ENCODE results near the gene HIPK1.

HIPK1 gene

DNA sequence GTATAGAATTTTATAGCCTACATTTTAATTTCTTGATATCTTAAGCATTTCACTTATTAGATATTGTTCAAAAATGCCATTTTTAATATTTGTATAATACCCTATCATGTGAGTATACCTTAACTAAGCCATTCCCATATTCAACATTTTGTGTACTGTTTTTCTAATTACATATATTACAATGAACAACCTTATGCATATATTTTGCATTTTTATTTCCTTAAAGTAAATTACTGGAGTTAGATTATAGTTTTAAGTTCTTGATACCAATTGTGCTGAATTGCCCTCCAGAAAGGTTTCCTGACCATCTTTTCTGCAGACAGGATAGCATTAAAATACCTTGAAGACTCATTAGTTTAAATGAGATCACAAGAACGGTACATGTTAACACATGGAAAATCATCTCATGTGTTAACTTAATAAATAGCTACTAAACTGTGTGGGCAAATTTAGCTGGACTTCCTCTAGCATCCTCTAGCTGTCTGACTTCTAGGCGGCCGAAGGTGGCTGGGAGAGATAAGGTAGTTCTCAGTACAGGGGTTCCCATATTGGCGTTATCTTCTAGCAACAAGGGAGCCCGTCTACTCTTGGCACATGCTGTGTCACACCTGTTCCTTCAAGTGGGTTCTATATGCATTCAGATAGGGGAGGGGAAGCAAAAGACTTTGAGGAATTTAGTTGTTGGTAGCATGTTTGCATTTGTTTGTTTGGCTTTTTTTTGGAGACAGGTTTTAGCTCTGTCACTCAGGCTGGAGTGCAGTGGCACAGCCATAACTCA is 15.0 kb upstream of the HIPK1 start:
- DNase-seq: no peak

DNA sequence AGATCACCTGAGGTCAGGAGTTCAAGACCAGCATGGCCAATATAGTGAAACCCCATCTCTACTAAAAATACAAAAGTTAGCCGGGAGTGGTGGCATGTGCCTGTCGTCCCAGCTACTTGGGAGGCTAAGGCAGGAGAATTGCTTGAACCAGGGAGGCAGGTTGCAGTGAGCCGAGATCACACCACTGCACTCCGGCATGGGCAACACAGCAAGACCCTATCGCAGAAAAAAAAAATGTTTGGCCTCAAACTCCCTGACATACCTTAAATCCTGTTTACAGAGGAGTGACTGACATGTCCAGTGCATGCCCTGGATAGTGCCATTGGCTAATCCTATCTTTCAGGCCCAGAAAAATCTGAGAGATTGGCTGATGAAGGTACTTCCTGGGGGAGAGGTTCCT is 12.2 kb upstream of the HIPK1 start:
- DNase-seq: no peak

DNA sequence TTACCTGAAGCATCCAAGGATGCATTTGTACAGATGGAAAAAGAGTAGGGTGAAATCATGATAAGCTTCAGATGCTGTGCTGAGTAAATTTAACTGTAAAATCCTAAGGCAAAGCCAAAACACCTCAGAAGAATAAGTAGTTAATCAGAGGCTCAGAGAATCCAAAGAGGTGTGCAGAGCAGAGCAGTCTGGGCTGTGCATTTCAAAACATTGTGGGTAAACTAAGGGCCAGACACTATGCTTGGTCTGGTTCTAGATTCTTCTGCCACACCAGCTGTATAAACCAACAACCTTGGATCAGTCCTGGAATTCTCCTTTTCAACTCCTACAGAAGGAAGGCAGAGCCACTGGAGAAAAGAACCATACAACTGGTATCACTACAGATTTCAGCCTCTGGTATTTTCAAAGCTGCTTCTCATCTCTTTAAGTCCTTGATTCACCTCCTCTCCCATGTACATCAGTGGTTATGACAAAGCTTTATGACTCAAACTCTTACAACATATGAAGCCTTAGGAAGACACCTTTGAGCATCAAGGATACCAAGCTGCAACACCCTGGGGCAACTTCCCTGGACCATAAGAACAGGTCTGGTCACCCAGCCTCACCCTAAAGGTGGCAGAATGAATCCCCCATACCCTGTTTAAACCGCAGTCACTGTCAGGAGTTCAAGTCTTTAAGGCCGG is 11.6 kb upstream of the HIPK1 start:
- no peak for DNase-seq

DNA sequence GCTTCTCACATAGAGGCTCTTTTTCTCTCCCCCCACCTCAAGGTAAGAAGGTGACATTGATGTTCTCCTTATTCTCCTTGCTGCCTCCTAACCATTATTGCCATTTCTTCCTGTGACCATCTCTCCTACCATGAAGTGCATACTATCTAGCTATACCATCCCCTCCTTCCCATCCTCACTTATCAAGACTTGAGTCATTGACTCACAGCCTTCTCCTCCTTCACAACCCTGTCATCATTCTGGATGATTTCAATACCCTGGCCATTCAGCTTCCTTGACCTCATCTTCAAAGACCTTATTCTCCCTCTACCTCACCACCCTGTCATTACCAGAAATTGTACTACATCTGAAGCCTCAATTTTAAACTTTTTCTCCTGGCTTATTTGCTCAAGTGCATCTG is 10.9 kb upstream of the HIPK1 start:
- no peak for DNase-seq

DNA sequence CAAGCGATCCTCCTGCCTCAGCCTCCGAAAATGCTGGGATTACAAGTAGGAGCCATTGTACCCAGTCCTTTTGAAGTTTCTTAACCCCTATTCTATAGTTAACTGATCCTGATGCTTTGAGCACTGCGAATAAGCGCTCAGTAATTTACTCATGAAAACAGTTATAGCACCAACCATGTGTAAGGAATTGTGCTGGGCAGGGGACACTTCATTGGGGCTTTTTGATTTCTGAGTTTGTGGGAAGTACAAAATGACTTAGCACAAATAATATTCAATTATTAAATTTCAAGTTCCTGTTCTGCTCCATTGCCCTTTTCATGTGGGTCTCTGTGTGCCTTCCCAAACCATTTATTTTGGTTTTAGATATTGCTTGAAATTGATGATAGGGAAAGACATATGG is 6.2 kb upstream of the HIPK1 start:
- no peak for DNase-seq

DNA sequence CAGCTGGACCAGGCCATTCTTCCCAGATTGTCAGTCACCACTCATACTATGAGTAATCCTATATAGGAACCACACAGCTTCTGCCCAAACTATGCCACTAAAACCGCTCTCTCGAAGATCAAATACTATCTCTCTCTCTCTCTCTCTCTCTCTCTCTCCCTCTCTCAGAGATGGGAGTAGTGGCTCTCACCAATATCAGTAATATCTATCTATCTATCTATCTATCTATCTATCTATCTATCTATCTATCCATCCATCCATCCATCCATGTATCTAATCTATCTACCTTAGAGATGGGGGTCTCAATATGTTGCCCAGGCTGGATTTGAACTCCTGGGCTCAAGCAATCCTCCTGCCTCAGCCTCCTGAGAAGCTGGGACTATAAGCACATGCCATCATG is 4.7 kb upstream of the HIPK1 start:
- no peak for DNase-seq

DNA sequence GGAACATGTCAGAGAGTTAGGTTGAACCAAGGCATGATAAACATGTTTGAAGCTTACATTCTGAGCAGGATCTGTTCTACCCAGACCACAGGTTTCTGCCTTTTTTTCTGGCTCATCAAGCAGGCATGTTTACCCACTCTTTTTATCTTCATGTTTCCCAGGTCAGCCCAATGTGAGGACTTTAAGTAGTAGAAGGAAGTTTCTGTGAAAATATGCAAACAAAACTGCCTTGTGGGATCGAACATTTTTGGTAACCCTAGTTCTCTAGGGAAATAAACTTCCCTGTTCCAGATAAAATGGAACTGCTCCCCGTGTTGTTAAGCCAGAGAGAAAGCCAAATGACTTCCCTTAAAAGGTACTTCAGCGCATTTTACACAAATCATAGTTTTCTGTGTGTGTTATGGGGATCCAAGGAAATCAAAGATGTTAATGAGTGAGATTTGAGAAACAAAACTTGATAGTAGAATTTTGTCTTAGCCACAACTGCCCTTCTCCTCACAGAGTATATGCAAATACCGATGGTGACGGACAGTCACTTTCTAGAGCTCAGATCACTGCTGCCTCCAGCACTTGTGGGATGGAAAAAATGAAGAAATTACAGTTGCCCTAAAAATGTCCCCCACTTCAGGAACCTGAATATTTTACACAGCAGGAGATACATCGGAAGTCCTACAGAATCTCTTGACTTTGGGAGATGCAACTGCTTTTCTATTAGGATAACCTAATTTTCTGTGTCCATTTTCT is 765 bp upstream of the HIPK1 start:
- DNase-seq: no peak

DNA sequence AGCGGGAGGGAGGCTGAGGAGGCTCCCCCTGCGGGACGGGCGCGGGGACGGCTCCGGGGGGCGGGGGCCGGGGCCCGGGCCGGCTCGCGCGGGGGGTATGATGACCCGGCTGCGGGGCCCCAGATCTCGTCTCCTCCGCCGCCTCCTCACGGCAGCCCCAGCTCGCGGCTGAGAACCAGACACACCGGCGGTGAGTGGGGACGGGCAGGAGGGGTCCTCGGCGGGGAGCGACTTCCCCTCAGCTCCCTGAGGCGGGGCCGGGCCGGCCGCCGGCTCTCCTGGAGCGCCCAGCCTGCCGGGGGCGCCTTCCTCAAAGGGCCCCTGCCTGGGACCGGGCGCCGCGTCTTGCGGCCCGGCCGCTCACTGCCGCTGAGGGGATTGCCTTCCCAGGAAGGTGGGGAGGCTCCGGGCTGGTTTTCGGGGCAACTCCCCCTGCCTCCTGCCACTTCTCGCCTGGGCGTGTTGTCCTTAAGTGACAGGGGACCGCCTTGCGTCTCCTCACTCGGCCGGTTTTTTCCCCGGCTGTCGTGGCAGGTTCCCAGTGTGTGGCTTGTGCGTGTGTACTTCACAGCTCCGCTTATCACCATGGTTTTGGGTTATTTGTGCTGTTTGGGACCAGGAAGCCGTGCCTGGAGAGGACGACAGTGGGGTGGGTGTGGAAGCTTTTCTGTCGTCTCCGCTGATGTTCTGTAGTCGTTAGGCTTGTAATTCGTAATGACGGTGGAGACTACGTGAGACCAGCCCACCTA is 800 bp downstream of the HIPK1 start:
- peak; percentile 70 for DNase-seq

DNA sequence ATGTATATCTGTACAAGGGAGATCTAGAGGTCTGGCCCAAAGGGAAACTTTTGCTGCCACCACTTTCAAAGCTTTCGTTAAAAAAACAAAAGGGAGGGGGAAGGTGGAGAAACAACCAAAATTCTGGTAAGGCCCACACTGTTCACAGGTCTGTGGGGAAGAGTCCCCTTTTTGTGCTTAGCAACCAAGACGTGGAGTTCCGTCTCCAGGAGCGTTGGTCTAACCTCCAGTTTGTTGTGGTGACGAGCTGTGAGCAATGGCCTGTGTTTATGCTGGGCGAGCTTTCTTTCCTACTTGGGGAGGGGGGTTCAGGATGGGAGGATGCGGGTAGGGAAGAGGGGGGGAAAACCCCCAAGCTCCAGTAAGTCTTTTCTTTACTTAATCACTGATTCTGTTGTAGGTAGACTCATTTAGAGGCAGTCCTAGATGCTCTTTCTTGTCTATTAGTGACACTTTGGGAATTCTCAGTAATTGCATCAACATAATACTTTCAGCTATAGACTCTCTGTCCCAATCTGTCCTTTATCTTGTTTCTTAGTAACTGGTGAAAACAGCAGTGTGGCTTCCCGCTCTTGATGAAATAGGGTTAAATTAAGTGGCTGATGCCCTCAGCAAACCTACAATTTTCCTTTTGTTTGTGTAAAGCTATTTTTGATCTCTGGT is 1.5 kb downstream of the HIPK1 start:
- DNase-seq: peak; percentile 75

DNA sequence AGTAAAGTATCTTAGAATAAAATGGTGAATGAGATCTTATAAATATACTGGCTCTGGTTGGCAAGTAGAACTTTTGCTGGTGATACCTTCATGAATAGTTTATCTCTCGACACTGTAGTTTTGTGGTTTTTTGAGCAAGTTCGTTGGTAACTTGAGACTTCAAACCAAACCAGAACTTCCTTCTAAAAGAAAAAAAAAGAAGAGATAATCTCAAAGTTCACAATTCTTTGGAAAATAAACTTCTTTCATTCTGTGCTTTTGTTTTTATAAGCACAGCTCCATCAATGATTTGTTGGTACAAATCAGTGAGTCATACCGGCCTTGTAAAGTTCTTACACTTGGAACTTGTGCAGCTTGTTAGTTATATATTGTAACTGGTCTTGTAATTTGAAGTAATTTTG is 2.3 kb downstream of the HIPK1 start:
- DNase-seq: no peak

DNA sequence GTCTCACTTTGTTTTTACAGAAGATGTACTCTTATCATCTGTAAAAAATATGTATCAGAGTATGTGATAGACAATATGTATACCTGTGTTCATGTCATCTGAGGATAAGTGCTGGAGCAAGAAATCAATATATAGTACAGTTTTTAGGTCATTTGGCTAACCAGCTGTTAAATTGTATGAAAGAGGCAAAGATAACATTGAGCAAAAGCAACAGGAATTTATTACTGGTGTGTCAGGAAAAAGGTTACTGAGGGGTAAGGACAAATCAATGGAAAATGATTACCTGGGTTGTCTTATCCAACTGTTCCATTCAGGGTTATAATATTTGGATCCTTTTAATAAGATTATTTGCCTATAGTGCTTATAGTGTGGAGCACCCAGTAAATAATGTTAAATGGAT is 4.9 kb downstream of the HIPK1 start:
- no peak for DNase-seq

DNA sequence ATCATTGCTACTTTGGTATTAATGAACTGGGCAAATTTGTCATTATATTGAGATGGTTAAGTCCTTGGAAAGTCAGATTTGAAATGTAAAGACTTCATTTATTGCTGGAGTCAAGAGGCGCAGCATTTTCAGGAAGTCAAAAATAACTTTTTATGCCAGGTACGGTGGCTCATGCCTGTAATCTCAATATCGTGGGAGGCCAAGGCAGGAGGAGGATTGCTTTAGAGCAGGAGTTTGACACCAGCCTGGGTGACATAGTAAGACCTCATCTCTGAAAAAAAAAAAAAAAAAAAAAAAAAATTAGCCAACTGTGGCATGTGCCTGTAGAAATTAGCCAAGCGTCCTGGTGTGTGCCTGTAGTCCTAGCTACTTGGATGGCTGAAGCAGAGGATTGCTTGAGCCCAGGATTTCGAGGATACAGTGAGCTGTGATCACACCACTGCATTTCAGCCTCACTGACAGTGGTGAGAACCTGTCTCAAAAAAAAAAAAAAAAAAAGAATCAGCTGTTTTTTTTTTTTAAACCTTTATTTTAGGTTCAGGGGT is 5.5 kb downstream of the HIPK1 start:
- no peak for DNase-seq

DNA sequence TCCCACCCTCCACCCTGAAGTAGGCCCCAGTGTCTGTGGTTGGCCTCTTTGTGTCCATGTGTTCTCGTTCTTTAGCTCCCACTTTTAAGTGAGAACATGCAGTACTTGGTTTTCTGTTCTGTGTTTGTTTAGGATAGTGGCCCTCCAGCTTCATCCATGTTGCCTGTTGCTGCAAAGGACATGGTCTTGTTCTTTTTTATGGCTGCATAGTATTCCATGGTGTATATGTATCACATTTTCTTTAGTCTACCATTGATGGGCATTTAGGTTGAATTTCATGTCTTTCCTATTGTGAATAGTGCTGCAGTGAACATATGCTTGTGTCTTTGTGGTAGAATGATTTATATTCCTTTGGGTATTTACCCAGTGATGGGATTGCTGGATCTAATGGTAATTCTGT is 6.1 kb downstream of the HIPK1 start:
- no peak for DNase-seq

DNA sequence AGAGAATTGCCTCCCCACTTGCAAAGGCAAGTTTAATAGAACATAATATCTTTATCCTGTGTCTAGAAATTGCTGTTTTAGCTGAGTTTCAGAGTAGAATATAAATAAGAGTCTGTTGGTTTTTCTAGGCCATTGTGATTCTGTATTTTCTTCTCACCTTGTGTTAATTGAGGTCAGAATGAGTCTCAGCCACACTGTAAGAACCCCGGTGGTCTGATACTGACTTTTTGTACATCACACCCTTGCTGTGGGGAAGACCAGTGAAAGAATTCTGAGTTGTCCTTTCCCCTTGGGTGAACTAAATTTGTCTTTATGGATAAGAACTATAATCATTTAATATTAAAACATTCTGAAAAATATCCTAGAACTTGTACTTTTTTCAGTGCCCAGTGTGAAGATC is 6.8 kb downstream of the HIPK1 start:
- no peak for DNase-seq

DNA sequence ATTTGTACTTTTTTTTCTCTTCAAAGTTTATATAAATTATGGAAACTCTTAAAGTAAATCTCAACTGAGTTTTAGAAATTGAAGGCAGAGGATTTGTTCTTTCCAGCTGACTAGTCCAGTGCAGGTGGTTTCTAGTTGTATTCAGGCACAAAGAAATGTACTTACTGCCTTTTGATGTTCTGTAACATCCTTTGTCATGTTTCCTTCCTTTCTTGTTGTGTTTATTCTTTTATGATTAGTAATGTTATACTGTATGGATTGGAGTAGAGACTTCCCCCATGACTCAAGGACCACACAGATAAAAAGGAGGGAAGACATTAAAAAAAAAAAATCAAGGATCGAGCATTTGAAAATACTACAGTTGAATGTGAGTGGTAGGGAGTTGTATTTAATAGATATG is 8.0 kb downstream of the HIPK1 start:
- DNase-seq: no peak

DNA sequence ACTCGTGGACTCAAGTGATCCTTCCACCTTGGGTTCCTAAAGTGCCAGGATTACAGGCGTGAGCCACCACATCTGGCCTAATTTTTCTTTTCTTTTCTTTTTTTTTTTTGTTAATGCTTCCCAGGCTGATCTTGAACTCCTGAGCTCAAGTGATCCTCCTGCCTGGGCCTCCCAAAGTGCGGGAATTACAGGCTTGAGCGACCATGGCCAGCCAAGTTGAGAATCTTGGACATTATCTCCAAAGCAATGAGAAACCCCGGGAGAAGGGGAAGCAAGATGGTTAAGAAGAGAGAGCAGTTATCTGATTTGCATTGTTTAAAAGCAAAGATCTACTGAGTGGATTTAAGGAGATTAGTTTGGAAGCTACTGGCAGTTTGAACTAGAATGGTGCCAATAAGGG is 9.1 kb downstream of the HIPK1 start:
- no peak for DNase-seq

DNA sequence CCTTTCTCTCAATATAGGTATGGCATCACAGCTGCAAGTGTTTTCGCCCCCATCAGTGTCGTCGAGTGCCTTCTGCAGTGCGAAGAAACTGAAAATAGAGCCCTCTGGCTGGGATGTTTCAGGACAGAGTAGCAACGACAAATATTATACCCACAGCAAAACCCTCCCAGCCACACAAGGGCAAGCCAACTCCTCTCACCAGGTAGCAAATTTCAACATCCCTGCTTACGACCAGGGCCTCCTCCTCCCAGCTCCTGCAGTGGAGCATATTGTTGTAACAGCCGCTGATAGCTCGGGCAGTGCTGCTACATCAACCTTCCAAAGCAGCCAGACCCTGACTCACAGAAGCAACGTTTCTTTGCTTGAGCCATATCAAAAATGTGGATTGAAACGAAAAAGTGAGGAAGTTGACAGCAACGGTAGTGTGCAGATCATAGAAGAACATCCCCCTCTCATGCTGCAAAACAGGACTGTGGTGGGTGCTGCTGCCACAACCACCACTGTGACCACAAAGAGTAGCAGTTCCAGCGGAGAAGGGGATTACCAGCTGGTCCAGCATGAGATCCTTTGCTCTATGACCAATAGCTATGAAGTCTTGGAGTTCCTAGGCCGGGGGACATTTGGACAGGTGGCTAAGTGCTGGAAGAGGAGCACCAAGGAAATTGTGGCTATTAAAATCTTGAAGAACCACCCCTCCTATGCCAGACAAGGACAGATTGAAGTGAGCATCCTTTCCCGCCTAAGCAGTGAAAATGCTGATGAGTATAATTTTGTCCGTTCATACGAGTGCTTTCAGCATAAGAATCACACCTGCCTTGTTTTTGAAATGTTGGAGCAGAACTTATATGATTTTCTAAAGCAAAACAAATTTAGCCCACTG is 11.5 kb downstream of the HIPK1 start:
- no peak for DNase-seq

DNA sequence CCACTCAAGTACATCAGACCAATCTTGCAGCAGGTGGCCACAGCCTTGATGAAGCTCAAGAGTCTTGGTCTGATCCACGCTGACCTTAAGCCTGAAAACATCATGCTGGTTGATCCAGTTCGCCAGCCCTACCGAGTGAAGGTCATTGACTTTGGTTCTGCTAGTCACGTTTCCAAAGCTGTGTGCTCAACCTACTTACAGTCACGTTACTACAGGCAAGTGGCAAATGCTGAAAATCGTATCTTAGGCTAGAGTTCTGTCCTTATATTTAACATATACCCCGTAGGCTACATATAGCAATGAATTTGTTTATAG is 12.1 kb downstream of the HIPK1 start:
- no peak for DNase-seq

DNA sequence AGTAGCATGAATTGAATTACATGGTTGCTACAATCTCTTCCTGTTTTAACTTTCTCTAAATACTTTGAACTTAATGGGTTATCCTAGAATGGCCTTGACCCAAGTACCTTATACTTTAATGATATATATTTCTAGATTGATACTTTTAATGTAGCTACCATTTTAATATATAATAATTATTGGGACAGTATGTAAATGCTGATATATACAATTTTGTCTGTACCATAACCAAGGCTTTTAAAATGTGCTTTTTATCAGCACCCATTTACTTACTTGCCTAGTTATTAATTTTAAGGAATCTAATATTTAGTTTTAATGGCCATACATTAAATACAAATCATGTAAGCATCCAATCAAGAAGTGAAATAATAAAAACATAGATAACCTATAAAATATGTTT is 13.4 kb downstream of the HIPK1 start:
- no peak for DNase-seq

DNA sequence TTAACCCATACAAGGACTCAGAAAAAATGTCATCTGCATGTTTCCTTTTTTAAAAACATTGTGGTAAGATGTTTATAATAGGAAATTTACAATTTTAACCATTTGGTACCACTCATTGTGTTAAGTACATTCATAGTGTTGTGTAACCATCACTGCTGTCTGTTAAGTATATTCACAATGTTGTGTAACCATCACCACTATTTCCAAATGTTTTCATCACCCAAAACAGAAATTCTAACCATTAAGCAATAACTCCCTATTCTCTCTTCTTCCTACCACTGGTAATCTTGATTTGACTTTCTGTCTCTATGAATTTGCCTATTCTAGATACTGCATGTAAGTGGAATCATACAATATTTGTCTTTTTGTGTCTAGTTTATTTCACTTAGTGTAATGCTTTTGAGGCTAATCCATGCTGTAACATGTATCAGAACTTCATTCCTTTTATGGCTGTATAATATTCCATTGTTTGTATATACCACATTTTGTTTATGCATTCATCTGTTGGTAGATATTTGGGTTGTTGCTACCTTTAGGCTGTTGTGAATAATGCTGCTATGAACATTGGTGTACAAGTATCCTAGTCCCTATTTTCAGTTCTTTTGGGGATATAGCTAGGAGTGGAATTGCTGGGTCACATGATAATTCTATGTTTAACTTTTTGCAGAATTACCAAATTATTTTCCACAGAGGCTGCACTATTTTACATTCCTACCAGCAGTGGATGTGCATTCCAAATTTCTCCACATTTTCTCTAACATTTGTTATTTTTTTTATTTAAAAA is 14.1 kb downstream of the HIPK1 start:
- DNase-seq: no peak

DNA sequence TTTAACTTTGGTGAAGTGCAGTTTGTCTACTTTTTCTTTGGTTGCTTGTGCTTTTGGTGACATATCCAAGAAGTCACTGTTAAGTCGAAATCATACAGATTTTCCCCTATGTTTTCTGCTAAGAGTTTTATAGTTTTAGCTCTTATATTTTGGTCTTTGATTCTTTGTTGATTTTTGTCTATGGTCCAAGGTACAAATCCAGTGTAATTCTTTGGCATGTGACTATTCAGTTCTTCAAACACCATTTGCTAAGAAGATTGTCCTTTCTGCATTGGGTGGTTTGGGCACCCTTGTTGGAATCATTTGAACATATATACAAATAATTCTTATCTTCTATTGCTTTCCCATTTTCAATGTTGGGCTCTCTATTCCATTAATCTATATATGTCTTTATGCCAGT is 16.2 kb downstream of the HIPK1 start:
- no peak for DNase-seq

Measured in femur (tissue), 1 donor.